Stimulated activated naive CD8-positive, alpha-beta T cell treated with anti-CD3 and anti-CD28 coated beads, Interleukin-15, amount 100 ng/mL, for 72 hours (primary cell): ENCODE data around the gene LGI4.

Experiments
- ATAC-seq: fragments of 150-1000 bp; cut with Tn5 transposase; 2 replicates; pipeline ENCODE4 v1.10.0; 2021; ENCODE audit warnings: mild to moderate bottlenecking, moderate library complexity
- DNase-seq, 2 donors: peaks; one replicate each; pipeline ENCODE4 v3.0.0; 2021 to 2022
- H3K27ac Mint-ChIP-seq, 2 donors: one replicate each; pipeline ENCODE4 v1.8.0; 2022; ENCODE audit warnings: mild to moderate bottlenecking in 2 of 2, mixed read lengths in 2 of 2, moderate library complexity in 2 of 2
- H3K27me3 Mint-ChIP-seq: one replicate; pipeline ENCODE4 v1.8.0; 2022; ENCODE audit warnings: mixed read lengths
- H3K4me1 Mint-ChIP-seq: one replicate; pipeline ENCODE4 v1.8.0; 2022; ENCODE audit warnings: mild to moderate bottlenecking, mixed read lengths
- H3K4me3 Mint-ChIP-seq, 2 donors: one replicate each; pipeline ENCODE4 v1.8.0; 2022; ENCODE audit warnings: mild to moderate bottlenecking in 2 of 2, mixed read lengths in 2 of 2, moderate library complexity in 1 of 2
- H3K9me3 Mint-ChIP-seq, 2 donors: one replicate each; pipeline ENCODE4 v1.8.0; 2022; ENCODE audit warnings: mixed read lengths in 2 of 2

Gene LGI4

GRCh38 chr19:35166100-35167063 lies 31.5 kb upstream of the LGI4 start:
- no peaks in the 10 kb centered on the region for H3K27me3 Mint-ChIP-seq
- H3K27ac Mint-ChIP-seq: peak overlapping the region in 1 of 2 donors; percentile 54
- H3K9me3 Mint-ChIP-seq: peaks cover 38 to 56% of the 10 kb centered on the region in 2 donors
- ATAC-seq: no peak
- DNase-seq: no peak
- H3K4me1 Mint-ChIP-seq: peaks cover 40% of the 10 kb centered on the region
- H3K4me3 Mint-ChIP-seq: no peak overlapping the region

GRCh38 chr19:35165200-35166058 lies 30.6 kb upstream of the LGI4 start:
- H3K27ac Mint-ChIP-seq: no peak overlapping the region
- H3K4me1 Mint-ChIP-seq: peaks cover 45% of the 10 kb centered on the region
- H3K4me3 Mint-ChIP-seq: peak overlapping the region in 1 of 2 donors; percentile 41
- peaks cover 42 to 60% of the 10 kb centered on the region in 2 donors for H3K9me3 Mint-ChIP-seq
- no peak for ATAC-seq
- no peaks in the 10 kb centered on the region for H3K27me3 Mint-ChIP-seq
- no peak for DNase-seq

- peaks cover 42 to 60% of the 10 kb centered on the region in 2 donors for H3K9me3 Mint-ChIP-seq
- H3K27ac Mint-ChIP-seq: no peak overlapping the region
- no peak for DNase-seq
- peaks cover 44% of the 10 kb centered on the region for H3K4me1 Mint-ChIP-seq
- H3K4me3 Mint-ChIP-seq: no peak overlapping the region
- no peak for ATAC-seq
- no peaks in the 10 kb centered on the region for H3K27me3 Mint-ChIP-seq
Observed at GRCh38 chr19:35164418-35164817, 29.6 kb upstream of the LGI4 start.

- H3K9me3 Mint-ChIP-seq: peaks cover 42 to 60% of the 10 kb centered on the region in 2 donors
- ATAC-seq (no peak), DNase-seq (no peak)
- H3K27ac Mint-ChIP-seq: no peak overlapping the region
- H3K27me3 Mint-ChIP-seq: no peaks in the 10 kb centered on the region
- H3K4me3 Mint-ChIP-seq: no peak overlapping the region
- H3K4me1 Mint-ChIP-seq: peaks cover 54% of the 10 kb centered on the region
Observed at GRCh38 chr19:35162471-35163326, 27.8 kb upstream of the LGI4 start.

GRCh38 chr19:35161434-35161743 lies 26.5 kb upstream of the LGI4 start:
- peaks cover 51% of the 10 kb centered on the region for H3K4me1 Mint-ChIP-seq
- no peak for ATAC-seq

GRCh38 chr19:35160629-35161433 lies 26.0 kb upstream of the LGI4 start:
- peaks cover 33 to 45% of the 10 kb centered on the region in 2 donors for H3K9me3 Mint-ChIP-seq
- H3K27ac Mint-ChIP-seq: no peak overlapping the region
- no peak overlapping the region for H3K4me3 Mint-ChIP-seq
- DNase-seq (no peak), ATAC-seq (no peak)
- peaks cover 54% of the 10 kb centered on the region for H3K4me1 Mint-ChIP-seq
- no peaks in the 10 kb centered on the region for H3K27me3 Mint-ChIP-seq

More at GRCh38 chr19:35161434-35161743, 26.5 kb upstream of the LGI4 start:
- H3K27me3 Mint-ChIP-seq: no peaks in the 10 kb centered on the region
- DNase-seq: no peak
- H3K4me3 Mint-ChIP-seq: no peak overlapping the region
- H3K9me3 Mint-ChIP-seq: peaks cover 38 to 51% of the 10 kb centered on the region in 2 donors
- no peak overlapping the region for H3K27ac Mint-ChIP-seq

GRCh38 chr19:35159606-35160005 lies 24.7 kb upstream of the LGI4 start:
- Mint-ChIP-seq H3K27ac (no peak overlapping the region), H3K9me3 (peaks cover 23 to 34% of the 10 kb centered on the region in 2 donors), H3K27me3 (no peaks in the 10 kb centered on the region), H3K4me3 (no peak overlapping the region), H3K4me1 (peaks cover 51% of the 10 kb centered on the region)
- DNase-seq (no peak), ATAC-seq (no peak)

- H3K4me3 Mint-ChIP-seq: peak overlapping the region in 1 of 2 donors; percentile 55
- peak overlapping the region in 1 of 2 donors; percentile 8 for H3K27ac Mint-ChIP-seq
- H3K27me3 Mint-ChIP-seq: no peaks in the 10 kb centered on the region
- H3K9me3 Mint-ChIP-seq: peaks cover 12 to 14% of the 10 kb centered on the region in 2 donors
- DNase-seq: peak in 1 of 2 donors; percentile 2
- no peak for ATAC-seq
- H3K4me1 Mint-ChIP-seq: peaks cover 58% of the 10 kb centered on the region
Observed at GRCh38 chr19:35157431-35157830, 22.6 kb upstream of the LGI4 start.

- H3K27me3 Mint-ChIP-seq: no peaks in the 10 kb centered on the region
- ATAC-seq (no peak), DNase-seq (peak in 1 of 2 donors; percentile 7)
- H3K4me3 Mint-ChIP-seq: peak overlapping the region; percentile 97 to 100
- peaks cover 58% of the 10 kb centered on the region for H3K4me1 Mint-ChIP-seq
- peak overlapping the region; percentile 97 to 100 for H3K27ac Mint-ChIP-seq
- peaks cover 6% of the 10 kb centered on the region in 2 donors for H3K9me3 Mint-ChIP-seq
Observed at GRCh38 chr19:35156673-35157014, 21.8 kb upstream of the LGI4 start.

GRCh38 chr19:35155981-35156672 lies 21.3 kb upstream of the LGI4 start:
- H3K4me1 Mint-ChIP-seq: peaks cover 53% of the 10 kb centered on the region
- DNase-seq: no peak
- H3K27me3 Mint-ChIP-seq: no peaks in the 10 kb centered on the region
- peak overlapping the region; percentile 97 to 100 for H3K27ac Mint-ChIP-seq
- no peak for ATAC-seq
- peak overlapping the region; percentile 97 to 100 for H3K4me3 Mint-ChIP-seq
- H3K9me3 Mint-ChIP-seq: peaks cover under 1 to 1% of the 10 kb centered on the region in 2 donors

- no peaks in the 10 kb centered on the region for H3K9me3 Mint-ChIP-seq
- H3K4me1 Mint-ChIP-seq: peaks cover 53% of the 10 kb centered on the region
- peak; percentile 54 for ATAC-seq
- DNase-seq: peak in 1 of 2 donors; percentile 41
- no peaks in the 10 kb centered on the region for H3K27me3 Mint-ChIP-seq
- H3K27ac Mint-ChIP-seq: peak overlapping the region; percentile 97 to 100
- H3K4me3 Mint-ChIP-seq: peak overlapping the region; percentile 97 to 100
Observed at GRCh38 chr19:35155441-35155840, 20.6 kb upstream of the LGI4 start.

GRCh38 chr19:35154525-35155406 lies 19.9 kb upstream of the LGI4 start, which contains the start of gene FXYD5:
FXYD5 (plus strand) TSS chr19:35154735; CDS start chr19:35155551, 816 bp downstream.
- peaks cover 52% of the 10 kb centered on the region for H3K4me1 Mint-ChIP-seq
- peak; percentile 52 to 74 for DNase-seq
- H3K27ac Mint-ChIP-seq: peak within 1 kb of the TSS; percentile 97 to 100
- H3K27me3 Mint-ChIP-seq: no peaks in the 10 kb centered on the region
- peak within 1 kb of the TSS; percentile 97 to 100 for H3K4me3 Mint-ChIP-seq
- peak; percentile 78 for ATAC-seq
- no peaks in the 10 kb centered on the region for H3K9me3 Mint-ChIP-seq
